Left lung (tissue), 10 donors: ENCODE measurements around the gene VPS41. TPM values are rescaled to one million over a fixed set of nuclear protein-coding genes. Genes with fewer than 3 reads are reported as not detected.

Experiments used
- ATAC-seq: fragments of 200-7000 bp; cut with Tn5 transposase; one replicate; pipeline ENCODE4 v1.9.1; 2020; ENCODE audit warnings: moderate library complexity
- DNase-seq, 4 donors: peaks; one replicate each; pipeline ENCODE4 v3.0.0-alpha.2; 2013 to 2020
- H3K27ac ChIP-seq, 2 donors: fragments of 200-600 bp; sonication (generic) in 1 of 2; one replicate each; pipeline versions ENCODE4 v1.5.0 to v1.8.0; 2020 to 2021
- H3K27me3 ChIP-seq, 2 donors: fragments of 200-600 bp; sonication (generic) in 1 of 2; one replicate each; pipeline versions ENCODE4 v1.5.0 to v1.8.0; 2020 to 2021
- H3K36me3 ChIP-seq, 2 donors: fragments of 200-600 bp; sonication (generic) in 1 of 2; one replicate each; pipeline versions ENCODE4 v1.5.0 to v1.8.0; 2020 to 2021
- H3K4me1 ChIP-seq, 2 donors: fragments of 200-600 bp; one replicate each; pipeline ENCODE4 v1.8.0; 2021
- H3K4me3 ChIP-seq, 2 donors: fragments of 200-600 bp; sonication (generic) in 1 of 2; one replicate each; pipeline versions ENCODE4 v1.5.0 to v1.8.0; 2020 to 2021; ENCODE audit warnings: mild to moderate bottlenecking in 1 of 2
- H3K9me3 ChIP-seq, 2 donors: fragments of 200-600 bp; sonication (generic) in 1 of 2; one replicate each; pipeline versions ENCODE4 v1.5.0 to v1.8.0; 2020 to 2021
- intact Hi-C, 2 donors: fragments of 100-400 bp; cut with DNase I; formaldehyde crosslinking; loops; one replicate each; pipeline versions ENCODE4 v1.11.2 to v1.14.2; 2022
- polyA plus RNA-seq, 6 donors: library from polyadenylated mRNA; unstranded; fragments of 120-200 nt; gene quantifications; one replicate each; pipeline ENCODE4 v1.2.1, GENCODE V29; 2013; ENCODE audit not compliant: insufficient read length in 6 of 6
- total RNA-seq, 2 donors: library from RNA; stranded (reverse); fragmentation: NEBNext Ultra II Directional; extraction: Animal tissue kit (Norgen Biotek cat#: 25700); gene quantifications; one replicate each; pipeline ENCODE4 v1.2.1, GENCODE V29; 2021
- TF ChIP-seq, protein P1 (sequence below), 2 donors: fragments of 200-600 bp; sonication (generic) in 1 of 2; IDR thresholded peaks; one replicate each; pipeline versions ENCODE4 v1.5.0 to v1.8.0; 2021; ENCODE audit warnings: antibody characterized with exemption in 2 of 2
- donor health status: DM: no; HTN: yes; CAD: no.
- donor health status: DM: no; HTN: no; CAD: no.

The VPS41 gene
- total and polyA plus RNA-seq, 8 donors = 63.0 to 99.9 (median 82.3) TPM

DNA sequence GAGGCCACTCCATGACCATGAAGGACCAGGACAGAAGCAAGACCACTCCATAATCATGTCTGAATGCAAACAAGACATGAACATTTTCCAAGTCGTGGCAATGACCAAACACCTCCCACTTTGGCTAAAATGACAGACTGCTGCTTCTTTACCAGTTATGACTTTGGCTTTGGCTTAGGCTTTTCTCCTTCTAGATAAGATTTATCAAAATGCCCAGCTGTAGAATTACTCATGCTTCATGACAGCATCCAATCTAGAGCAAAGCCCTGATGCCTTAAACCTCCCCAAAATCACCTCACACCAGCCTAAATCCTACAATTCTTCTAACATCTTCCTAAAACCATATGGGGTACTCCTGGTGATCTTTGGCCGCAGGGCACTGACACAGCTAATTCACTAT is 102.1 kb downstream of the VPS41 start:
- Histone ChIP-seq H3K4me3 (no peak overlapping the region), H3K4me1 (no peaks in the 10 kb centered on the region), H3K27ac (no peak overlapping the region), H3K9me3 (no peaks in the 10 kb centered on the region), H3K27me3 (no peaks in the 10 kb centered on the region), H3K36me3 (no peaks in the 10 kb centered on the region)
- intact Hi-C loops = loop anchor here in 1 of 2 donors (10.0 kb wide), 1 partner anchor 658 kb away; no protein-coding TSS in a partner anchor
- DNase-seq (no peak), ATAC-seq (no peak)
- TF ChIP-seq, protein P1, sequence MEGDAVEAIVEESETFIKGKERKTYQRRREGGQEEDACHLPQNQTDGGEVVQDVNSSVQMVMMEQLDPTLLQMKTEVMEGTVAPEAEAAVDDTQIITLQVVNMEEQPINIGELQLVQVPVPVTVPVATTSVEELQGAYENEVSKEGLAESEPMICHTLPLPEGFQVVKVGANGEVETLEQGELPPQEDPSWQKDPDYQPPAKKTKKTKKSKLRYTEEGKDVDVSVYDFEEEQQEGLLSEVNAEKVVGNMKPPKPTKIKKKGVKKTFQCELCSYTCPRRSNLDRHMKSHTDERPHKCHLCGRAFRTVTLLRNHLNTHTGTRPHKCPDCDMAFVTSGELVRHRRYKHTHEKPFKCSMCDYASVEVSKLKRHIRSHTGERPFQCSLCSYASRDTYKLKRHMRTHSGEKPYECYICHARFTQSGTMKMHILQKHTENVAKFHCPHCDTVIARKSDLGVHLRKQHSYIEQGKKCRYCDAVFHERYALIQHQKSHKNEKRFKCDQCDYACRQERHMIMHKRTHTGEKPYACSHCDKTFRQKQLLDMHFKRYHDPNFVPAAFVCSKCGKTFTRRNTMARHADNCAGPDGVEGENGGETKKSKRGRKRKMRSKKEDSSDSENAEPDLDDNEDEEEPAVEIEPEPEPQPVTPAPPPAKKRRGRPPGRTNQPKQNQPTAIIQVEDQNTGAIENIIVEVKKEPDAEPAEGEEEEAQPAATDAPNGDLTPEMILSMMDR (IDR thresholded peaks at IDR 0.05) = no peak

DNA sequence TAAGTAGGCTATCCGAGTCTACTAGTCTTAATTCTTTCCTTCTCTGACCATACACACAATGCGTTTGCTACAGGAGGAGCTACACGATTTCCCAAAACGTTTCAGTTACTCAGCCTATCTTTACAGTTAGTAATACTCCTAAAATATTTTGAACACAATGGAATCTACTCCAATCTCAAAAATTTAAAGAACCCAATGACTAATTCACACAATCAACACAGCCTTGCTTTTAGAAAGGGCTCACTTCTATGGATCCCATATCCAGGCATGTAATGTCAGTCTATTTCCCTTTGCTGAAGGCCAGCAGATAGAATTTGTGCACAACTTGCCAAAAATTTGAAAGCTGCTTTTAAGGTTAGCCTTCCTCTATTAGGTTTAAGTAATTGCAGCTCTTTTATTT is 107.2 kb downstream of the VPS41 start:
- H3K36me3 ChIP-seq = no peaks in the 10 kb centered on the region
- H3K4me3 ChIP-seq = no peak overlapping the region
- no peak for ATAC-seq
- H3K27ac ChIP-seq = no peak overlapping the region
- TF ChIP-seq, protein P1 (IDR thresholded peaks at IDR 0.05) = no peak
- no peaks in the 10 kb centered on the region for H3K27me3 ChIP-seq
- no peaks in the 10 kb centered on the region for H3K9me3 ChIP-seq
- DNase-seq = no peak
- H3K4me1 ChIP-seq = no peaks in the 10 kb centered on the region
- intact Hi-C loops = loop anchor here in 1 of 2 donors (10.0 kb wide), 1 partner anchor 663 kb away; no protein-coding TSS in a partner anchor

DNA sequence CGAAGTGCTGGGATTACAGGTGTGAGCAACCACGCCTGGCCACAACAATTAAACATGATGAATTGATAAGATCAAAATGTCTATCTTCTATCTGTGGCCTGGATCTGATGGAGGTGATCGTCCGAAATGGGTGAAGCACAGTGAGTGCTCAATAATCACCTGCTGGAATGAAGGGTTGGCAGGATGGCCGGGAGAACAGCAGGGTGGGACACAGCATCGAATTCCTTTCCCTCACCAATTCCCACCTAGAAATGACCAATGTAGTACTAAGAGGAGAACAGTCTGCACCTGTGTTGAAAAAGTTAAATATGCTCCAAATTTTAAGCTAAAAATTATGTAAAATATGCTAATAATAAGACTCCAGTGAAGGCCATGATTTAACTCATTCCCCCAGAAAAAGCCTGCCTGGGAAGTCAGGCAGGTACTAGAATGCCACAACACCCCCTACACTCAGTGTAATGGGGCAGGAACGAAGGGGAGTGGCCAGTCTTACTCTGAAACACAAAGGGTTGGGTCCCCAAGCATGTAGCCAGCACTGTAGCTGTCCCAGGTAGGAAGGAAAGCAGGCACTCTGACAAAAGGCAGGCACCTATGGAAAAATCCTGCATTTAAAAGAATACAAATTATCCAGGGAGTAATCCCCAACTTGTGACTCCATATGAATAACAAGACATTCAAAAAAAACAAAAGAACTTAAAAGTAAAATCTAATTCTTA is 110.3 kb downstream of the VPS41 start:
- no peaks in the 10 kb centered on the region for H3K27me3 ChIP-seq
- intact Hi-C loops = no loop called here
- DNase-seq (no peak), ATAC-seq (no peak)
- peaks cover 0 to 17% of the 10 kb centered on the region in 2 donors for H3K36me3 ChIP-seq
- no peak overlapping the region for H3K4me3 ChIP-seq
- TF ChIP-seq, protein P1 (IDR thresholded peaks at IDR 0.05) = no peak
- H3K27ac ChIP-seq = no peak overlapping the region
- no peaks in the 10 kb centered on the region for H3K4me1 ChIP-seq
- H3K9me3 ChIP-seq = no peaks in the 10 kb centered on the region

DNA sequence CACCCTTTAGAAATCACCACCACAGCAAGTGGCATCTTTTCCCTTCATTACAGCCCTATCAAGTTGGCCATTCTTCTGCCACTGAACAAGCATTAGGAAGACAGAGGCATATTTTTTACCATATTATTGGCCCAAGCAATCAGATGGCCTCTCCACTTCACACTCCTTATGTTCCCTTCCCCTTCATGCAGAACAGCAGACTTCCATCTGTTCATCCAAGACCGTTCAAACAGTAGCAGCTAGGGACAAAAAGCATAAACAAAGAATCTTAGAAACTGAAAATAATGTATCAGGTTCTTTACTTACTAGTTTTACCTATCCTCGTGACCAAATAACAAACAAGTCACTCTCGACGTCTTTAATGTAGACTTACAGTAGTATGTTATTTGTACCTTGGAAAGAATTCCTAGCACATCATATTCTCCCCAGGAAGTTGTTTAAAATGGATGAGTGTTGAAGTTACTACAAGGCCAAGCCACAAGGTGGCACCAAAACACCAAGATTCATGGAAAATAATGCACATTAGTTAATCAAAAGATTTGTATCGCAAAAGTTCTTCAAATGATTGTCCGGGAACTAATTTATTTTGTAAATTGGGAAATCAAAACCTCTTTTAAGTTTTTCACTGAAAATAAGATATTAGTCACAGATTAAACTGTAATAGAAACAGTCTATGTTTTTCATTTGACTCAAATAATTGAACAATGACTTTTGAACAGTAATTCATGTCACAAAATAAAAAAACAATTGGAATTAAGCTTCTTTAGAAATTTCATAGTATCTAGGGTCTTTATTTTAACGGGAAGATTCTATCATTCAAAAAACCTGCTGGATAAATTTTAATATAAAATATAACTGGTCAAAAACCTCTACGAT is 112.1 kb downstream of the VPS41 start:
- no peak overlapping the region for H3K4me3 ChIP-seq
- H3K27ac ChIP-seq = no peak overlapping the region
- H3K9me3 ChIP-seq = no peaks in the 10 kb centered on the region
- intact Hi-C loops = no loop called here
- H3K4me1 ChIP-seq = no peaks in the 10 kb centered on the region
- ATAC-seq = peak; percentile 81
- peaks cover 0 to 27% of the 10 kb centered on the region in 2 donors for H3K36me3 ChIP-seq
- no peaks in the 10 kb centered on the region for H3K27me3 ChIP-seq
- TF ChIP-seq, protein P1 (IDR thresholded peaks at IDR 0.05) = peak; percentile 58 to 67
- DNase-seq = peak in 2 of 4 donors; percentile 42 to 71

DNA sequence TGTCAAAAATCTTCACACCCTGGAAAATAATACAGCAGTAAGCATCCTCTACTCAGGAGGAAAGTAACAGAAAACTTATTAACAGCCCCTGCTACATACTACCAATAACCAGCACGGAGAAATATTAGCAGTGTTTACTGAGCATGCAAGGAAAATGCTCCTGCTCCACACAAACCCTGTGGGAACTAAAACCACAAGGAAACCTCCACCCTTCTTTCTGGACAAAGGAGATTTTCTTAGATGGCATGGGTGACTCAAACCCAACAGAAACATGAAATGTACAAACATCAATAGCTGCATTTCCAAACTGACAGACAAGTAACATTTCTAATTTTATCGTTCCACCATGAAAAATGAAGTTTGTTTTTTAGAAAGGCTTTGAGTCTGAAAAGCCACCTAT is 113.4 kb downstream of the VPS41 start:
- H3K36me3 ChIP-seq = peaks cover 0 to 40% of the 10 kb centered on the region in 2 donors
- H3K4me1 ChIP-seq = no peaks in the 10 kb centered on the region
- ATAC-seq (no peak), DNase-seq (no peak)
- H3K4me3 ChIP-seq = no peak overlapping the region
- H3K9me3 ChIP-seq = no peaks in the 10 kb centered on the region
- intact Hi-C loops = no loop called here
- TF ChIP-seq, protein P1 (IDR thresholded peaks at IDR 0.05) = no peak
- H3K27ac ChIP-seq = no peak overlapping the region
- H3K27me3 ChIP-seq = no peaks in the 10 kb centered on the region
